ENCODE results near the gene NRXN3.

Gene NRXN3

DNA sequence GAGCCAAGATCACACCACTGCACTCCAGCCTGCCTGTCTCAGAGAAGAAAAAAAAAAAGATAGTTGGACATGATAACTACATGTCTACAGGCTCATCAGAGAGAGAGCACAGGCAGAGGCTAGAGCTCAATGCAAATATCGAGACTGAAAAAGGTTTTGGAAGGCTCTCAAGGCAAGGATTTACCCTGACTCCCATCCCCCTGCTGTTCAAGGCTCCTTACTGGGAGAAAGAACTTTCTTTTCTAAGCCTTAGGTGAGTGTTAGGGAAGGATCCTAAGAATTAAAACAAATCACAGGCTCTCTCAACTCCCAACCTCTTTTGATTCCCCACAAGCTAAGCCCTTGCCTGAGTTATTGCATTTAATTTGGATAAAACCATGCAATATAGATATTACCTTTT, 1516.0 kb downstream of the NRXN3 start:
- DNase-seq, result no peak

DNA sequence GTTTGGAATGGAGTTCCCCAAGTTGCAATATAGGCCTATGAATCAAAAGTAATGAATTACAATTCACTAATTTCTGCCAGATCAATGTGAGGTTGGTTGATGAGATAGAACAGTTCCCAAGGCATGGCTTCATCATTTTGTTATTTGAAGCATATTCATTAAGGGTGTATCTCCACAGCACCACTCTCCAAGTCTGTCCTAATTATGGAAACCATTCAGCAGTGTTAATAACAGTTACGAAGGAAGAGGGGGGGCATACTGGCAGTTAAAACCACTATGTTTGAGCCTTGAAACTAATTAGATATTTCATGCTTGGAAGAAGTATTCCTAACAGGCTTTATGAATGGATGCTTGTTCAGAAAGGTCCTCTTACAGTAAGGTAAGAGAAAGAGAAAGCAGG, 1520.8 kb downstream of the NRXN3 start:
- no peak for DNase-seq

DNA sequence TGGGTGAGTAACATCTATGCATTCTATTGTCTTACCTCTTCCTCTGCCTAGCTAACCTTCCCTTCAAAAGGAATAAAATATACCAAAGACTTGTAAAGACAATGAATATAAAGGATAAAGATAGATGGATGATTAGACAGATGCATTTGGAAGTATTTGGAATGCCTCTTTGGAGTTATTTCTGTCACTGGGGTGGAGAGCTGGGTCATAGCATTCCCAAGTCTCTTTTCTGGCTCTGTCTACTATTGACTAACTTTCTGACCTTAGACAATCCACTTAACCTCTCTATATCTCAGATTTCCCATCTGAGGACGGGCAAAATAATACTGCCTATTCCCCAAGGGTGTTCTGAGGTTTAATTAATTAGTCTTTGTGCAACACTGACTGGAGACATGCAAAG, 1523.8 kb downstream of the NRXN3 start:
- DNase-seq, result no peak

DNA sequence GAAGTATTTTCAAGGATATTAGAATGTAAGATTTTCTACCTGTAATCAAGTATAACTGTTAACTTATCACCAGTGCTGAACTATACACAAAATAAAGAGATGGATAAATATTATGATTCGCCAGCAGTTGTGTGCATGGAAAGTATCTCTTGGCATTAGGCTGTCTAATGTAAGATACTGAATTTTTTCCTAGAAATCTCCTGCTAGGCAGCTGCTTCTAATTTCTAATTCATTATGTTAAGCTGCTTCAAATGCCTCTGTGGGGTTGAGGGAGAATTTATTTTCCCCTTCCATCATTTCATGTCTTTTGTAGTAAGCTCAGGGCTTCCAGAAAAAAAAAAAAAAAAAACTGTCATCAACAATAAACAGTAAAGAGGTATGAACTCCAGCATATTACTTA, 1525.1 kb downstream of the NRXN3 start:
- DNase-seq, result no peak

DNA sequence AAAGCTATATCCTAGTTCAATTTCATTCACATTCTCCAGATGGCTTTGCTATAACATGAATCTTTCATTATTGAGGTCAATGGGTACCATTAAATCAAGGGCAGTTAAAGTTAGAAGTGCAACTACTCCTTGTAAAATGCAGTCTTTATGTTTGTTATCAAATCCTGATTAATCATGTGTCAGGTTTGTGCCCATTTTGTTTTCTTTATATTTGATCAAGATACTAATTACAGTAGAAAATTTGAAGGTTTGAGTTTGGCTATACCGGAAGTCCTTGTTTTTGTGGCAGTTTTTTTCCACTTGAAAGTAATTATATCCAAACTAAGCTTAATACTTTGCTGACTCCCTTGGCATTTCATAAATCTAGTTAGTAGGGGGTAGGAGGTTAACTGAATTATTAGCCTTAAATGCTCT, 1528.1 kb downstream of the NRXN3 start:
- no peak for DNase-seq

DNA sequence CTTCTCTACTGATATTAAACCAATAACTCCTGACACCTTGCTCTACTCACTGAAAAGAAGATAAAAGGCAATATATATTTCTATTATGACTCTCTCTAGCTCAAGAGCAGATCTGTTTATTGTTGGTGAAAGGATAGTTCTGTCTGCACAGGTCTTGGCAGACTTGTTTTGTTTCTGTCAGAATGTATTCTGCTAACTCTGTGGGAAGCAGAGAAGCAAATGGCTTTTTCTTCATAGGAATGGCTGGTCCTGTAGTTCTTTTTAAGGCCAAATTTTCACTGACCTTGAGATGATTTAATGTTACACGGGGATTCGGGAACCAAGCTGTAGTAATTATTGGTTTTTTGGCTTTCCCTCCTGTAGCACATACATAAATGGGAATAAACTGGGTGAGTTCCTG, 1529.0 kb downstream of the NRXN3 start:
- no peak for DNase-seq

DNA sequence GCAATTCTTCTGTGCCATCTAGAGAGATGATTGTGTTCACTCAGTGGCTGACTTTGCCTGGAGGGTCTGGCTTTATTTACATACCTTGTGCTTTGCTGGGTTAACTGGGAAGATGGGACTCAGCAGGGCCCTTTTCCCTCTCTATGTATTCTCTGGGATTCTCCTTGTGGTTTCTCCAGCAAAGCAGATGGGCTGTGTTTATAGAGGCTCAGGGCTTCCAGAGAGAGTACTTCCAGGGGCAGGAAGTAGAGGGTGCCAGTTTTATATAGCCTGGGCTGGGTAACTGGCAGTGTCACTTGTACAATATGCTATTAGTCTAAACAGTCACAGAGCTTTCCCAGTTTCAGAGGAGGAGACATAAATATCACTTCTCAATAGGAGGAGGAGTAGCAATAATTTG, 1531.2 kb downstream of the NRXN3 start:
- DNase-seq, result no peak

DNA sequence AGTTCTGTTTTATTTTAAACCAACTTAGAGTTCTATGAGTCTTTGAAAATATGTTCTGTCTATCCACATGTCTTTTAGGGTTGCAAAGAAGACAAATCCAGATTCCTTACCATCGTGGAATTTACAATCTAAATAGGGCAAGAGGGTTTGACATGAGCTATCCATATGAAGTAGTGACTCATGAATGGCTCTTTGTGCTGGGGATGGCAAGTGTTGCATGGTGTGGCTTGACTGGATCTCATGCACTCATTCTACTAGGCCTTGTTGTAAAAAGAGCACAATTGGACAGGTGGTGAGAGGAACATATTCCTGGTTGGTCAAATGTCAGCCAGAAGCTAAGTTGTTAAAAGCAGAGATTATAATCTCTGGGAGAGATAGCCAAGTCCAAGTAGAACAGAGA, 1532.0 kb downstream of the NRXN3 start:
- DNase-seq, result no peak

DNA sequence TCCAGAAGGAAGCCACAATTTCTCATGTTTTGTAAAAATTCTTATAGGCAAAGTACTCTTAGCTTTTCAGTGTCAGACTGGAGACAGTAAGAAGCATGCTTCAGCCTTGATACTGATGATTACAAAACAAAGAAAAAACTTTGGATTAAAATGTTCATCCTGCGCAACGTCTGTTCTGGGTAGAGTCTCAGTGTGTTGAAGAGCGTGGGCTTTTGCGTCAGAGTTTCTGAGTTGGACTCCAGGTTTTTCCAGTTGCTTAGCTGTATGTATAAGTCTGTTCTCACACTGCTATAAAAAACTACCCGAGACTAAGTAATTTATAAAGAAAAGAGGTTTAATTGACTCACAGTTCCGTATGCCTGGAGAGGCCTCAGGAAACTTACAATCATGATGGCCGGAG, 1533.0 kb downstream of the NRXN3 start:
- no peak for DNase-seq

DNA sequence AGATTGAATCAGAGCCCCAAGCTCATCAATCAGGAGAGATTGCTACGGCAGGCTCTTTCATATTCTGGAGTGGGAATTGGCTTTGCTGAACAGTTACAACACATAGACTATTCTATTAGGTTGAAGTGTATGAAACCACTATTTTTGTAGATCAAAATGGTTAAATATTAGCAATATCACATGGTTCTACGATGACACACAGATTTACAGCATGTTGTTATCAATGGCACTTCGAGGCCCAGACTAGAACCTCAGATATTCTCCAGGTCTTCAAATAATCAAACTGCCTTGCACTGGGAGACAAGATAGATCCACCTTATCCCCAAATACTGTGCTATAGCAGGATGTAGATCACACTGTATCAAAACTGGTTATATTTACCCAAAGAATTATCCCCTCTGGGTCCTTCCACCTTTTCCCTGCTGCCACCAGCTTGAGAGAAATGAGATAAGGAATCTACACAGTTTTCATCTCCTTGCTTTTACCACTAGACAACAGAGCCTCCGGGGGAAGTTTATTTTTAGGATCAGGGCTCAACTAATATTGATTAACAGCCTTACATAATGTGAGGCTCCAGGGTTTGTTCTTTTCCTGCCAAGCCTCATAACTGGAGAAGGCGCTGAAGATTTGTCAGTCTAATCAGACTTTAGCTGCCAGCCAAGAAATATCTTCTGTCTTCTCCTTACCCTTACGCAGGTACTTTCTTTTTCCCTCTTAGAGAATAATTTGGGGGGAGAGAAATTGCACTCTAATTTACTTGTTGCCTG, 1534.1 kb downstream of the NRXN3 start:
- DNase-seq, result no peak

DNA sequence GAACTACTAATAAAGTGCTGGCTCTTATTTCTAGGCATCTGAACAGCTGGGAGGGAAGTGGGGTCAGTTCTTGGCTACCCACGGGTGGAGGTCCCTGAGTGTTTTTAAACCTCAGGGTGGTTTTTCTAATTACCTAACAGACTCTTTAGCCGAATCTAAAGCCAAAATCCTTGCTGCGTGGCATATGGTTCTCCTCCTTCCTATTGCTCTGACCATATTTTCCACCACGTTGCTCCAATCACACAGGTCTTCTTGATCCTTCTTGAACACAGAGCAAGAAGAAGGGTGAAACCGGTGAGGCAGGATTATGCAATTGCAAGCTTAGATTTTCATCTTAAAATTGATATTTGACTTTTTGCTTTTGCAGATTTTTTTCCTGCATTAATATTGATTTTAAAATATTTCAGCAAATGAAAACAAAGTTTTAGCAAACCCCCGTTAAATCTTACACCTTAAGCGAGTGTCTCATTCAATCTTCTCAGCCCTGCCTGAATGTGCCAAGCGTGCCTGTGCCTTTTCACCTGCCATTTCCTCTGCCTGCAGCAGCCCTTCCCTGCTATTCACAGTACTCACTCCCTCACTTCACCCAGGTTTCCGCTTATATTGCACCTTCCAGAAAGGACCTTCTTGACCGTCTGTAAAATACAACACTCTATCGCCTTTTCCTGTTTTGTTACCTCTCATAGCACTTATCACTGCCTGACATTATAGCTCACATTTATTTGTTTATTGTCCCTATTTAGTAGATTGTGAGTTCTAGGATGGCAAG, 1535.1 kb downstream of the NRXN3 start:
- DNase-seq, result no peak

DNA sequence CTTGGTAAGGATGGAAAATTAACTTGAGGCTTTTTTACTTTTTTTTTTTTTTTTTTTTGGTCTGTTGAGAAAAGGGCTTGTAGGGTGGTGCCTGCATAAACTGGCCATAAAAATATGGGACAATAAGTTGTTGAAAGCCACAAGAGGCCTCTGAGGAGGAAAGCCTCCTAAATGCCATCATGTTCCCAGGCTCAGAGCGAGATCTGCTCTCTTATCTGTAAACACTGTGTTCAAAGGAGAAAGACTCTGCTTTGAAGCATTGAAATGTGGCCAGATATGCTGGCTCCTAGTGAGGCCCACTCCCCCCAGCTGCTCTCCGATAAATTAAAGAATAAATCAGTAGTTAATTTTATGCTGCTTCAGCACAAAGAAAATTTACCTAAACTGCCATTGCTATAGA, 1536.2 kb downstream of the NRXN3 start:
- no peak for DNase-seq

DNA sequence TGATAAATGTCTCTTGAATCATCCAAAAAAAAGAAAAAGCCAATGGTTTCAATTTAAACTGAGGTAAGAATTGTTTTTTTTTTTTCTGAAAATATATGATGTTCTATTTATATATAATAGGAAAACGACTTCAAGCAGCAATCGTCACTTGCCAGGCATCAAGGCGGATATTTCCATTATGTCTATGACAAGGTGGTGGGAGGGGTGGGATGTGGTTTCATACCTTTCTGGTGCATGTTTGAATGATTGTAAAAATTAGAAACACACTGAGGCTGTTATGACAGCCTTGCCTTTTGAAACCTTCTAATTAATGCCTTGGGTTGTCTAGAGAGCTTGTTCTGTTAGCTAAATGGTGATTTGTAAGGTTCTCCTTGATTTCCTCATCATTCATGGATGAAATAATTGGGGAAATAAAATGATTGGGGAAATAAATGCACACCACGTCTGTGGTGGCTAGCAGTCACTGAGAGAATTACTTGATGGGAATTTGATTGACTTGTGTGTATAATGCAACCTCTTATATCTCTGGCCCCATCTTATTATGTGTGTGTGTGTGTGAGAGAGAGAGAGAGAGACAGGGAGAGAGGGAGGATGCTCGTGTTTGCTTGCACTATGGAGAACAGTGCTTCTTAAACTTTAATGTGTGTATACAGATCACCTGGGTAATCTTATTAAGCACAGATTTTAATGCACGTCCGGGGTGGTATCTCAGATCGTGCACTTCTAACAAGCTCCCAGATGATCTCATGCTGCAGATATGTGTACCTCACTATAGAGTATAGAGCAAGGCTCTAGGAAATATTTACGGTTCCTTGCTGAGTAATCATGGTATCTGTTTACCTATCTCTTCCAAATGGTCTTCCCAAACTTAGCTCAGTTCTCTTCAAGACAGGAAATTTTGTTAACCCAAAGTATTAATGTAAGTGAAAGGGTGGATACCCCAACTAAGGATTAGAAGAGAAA, 1538.5 kb downstream of the NRXN3 start:
- DNase-seq, result no peak

DNA sequence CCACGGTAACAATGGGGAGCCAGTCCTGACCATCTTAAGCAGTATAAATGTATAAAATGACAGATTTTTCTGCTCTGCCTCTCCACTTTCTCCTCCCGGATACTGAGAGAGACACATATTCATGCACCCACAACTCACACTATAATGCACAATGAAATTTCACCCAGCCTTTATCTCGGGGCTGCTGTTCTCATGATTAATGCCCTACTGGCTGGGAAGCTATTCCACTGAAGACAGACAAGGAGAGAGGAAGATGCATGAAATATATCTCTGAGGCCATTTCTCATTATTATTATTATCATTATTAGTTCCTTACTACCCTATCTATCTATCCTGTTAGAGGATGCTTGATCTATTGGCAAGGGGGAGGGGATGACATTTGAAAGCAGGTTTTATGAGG, 1539.4 kb downstream of the NRXN3 start:
- DNase-seq, result no peak

DNA sequence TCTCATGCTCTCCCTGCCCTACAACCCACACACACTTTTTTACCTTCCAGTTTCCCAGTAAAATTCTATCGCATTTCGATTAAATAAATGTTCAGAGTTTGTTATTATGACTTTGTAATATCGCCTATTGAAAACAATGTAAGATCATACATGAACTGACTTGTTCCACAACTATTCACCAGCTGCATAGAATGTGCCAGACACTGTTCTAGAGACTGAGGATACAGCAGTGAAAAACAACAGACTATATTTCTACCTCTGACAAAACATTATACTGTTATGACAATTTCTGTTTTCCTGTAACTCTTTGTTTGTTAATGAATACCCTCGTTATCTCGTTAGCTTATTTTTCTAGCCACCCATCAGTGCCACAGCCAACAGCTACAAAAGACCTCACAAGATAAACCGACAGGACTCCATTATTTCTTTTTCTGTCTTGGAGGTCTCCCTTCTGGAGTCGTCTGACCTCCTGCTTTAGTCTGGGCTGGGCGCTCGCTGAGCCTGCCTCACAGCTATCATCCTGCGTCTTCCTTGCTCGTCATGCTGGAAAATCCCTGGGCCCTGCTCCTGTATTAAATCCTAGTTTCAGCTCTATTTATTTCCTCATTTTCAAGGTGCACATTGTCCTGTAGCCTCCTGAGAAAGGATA, 1542.3 kb downstream of the NRXN3 start:
- no peak for DNase-seq

DNA sequence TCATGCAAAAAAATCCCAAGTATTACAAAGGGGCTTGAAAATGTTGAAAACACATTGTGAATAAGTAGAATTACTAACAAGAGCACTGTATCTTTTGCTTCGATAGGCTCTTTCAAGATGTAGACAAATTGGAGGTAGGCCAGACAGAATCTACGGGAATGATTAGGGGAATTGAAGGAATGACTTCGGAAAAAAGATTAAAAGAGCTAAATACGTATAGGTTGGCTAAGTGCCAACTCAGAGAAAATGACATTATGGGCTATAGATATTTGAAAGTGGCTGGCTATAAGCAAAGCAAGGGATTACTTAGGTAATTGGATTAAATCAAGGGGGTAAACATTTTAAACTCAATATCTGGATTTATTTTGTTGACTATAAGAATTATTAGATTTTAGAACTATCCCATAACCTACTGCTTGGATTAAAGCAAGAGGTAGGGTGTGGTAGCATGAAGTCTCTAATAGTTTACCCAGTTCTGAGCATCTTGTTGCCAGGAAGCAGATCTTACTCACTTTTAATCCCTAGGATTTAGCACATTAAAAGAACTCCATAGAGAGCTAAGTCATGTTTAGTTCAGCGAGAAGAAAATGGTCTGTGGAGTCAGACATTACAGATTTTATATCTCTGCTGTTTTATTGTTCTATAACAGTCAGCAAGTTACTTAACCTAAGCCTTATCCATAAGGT, 1551.4 kb downstream of the NRXN3 start:
- DNase-seq, result no peak

DNA sequence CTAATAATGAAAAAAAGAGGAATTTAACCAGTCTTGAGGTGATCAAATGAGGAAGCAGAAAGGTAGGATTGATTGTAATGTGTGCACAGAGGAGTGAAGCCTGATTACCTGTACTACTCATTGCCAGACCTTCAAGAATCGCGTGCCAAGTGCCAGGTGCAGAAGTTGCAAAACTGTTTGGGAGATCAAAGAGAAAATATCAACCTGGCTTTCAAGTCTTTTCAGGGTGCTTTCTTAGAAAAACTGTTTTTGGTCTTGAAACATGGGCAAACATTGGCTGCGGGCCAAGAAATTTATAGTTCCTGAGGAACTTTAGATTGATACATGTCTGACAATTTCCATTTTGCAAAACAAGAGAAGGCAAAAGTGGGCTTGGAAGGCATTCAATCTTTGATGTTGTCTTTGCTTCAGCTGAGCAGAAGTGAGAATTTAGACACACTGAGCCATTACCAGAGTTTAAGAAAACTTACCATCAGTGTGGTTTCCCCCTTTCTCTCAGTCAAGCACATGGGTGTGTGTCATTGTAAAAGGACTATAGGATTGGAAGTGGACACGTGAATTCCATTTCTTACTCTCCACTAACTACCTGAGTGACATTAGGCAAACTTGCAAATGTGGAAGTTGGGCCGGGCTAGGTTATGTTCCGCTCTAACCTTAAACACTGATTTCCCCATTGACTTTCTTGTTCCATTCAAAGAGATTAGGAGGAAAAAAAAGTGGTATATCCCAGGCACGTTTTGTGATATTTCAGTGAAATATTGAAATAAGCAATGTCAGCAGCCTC, 1555.0 kb downstream of the NRXN3 start:
- no peak for DNase-seq

DNA sequence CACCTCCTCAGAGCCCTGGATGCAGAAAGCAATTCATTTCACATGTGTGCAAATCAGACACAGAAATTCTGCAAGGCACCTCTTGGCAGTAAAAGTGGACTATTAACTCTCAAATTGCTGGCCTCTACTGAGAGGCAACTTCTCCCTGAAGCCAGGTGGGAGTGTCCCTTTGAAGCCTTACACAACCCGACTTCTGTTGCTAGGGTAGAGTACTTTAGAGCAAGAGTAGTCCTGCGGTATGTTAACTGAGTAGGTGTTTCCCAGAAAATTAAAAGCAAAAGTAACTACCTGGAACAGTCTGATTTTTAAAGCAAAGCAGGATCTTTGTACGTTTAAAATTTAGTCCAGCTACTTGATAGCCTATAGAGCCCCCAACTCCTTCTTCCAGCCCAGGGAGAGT, 1557.7 kb downstream of the NRXN3 start:
- no peak for DNase-seq

DNA sequence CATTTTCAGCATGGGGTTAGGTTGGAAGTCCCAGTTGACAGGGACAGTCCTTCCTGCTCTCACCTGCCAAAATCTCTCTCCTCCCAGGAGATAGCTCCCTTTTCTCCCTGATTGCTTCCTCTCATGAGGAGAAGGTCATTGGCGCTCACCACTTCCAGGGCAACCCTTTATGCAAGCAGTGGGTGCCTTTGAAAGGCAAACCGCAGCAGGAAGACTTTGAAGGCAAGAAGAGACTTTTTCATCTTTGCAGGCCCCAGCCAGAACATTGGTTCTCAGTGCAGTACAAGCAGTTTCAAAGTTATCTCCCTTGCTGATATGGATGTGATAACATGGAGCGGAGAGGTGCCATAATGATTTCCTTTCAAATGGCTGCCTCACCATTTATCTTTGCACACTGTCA, 1558.2 kb downstream of the NRXN3 start:
- DNase-seq, result no peak

DNA sequence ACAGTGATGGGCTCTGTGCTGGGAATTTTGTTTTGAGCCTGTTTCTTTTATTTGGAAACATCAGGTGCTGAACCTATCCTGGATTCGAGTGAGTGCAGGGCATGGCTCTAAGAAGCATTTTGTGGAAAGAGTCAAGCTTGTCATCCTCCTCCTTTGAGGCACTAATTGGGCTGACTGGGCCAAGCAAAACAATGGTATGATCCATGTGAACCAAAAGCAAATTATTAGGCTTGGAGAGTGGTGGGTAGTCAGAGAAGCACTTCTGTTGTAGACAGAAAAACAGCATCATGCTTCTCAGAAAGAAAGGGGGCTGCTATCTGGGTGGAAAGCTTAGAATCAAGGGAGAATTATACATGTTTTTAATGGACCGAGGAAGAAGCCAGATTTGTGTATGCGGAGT, 1559.6 kb downstream of the NRXN3 start:
- DNase-seq, result no peak

DNA sequence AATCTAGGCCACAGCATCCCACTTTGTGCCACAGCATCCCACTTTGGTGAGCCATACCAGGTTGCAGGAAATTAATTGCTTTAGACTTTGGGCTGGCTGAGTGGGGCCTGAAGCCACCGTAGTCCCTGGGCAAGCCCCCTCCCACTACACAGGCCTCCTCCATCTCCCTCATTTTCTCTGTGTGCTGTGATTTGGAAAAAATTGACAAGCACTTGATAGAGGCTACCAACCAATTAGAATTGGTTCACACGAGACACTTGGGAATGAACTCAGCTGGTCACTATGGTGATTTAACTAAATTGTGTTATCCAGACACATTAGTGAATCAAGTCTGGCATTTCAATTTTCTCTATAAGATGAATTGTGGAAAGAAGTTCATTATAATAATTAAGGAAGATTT, 1560.0 kb downstream of the NRXN3 start:
- no peak for DNase-seq

Data from activated T-cell treated with anti-CD3 and anti-CD28 coated beads, Interleukin-2, amount 50 U/mL, for 48 hours (primary cell).